ENCODE results near the gene SLC7A6OS. TPM values are rescaled to one million over a fixed set of nuclear protein-coding genes. Genes with fewer than 3 reads are reported as not detected.

The SLC7A6OS gene
- total and polyA plus RNA-seq, 10 of the 15 experiments (the other 5 are each of a cell fraction or from before 2014, with no cell fraction given), result 2.9 to 27.4 (median 16.9) TPM

DNA sequence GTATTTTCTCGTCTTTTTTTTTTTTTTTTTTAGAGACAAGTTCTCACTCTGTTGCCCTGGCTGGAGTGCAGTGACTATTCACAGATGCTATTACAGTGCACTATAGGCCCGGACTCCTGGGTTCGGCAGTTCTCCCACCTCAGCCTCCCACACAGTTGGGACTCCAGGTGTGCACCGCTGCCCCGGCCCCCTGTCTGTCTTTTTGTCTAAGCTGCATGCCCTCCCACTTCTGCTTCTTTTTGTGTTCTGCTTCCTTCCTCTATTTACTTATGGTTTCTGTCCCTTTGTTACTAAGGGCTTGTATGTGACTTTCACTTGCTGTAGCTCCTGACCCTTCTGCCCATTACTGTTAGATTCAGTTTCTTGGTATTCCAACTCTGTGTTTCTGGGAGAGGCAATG is 25.9 kb downstream of the SLC7A6OS start (continued):
- TF ChIP-seq EED (IDR thresholded peaks at IDR 0.05; ENCODE audit: low read depth) (peak; percentile 69), RCOR1 (conservative IDR thresholded peaks at IDR 0.05; ENCODE audit: low read depth, low read length) (no peak), ZBED1 (IDR thresholded peaks at IDR 0.05; ENCODE audit: borderline replicate concordance) (peak; percentile 20; the same call in 1 of the 2 replicates), IRF4 (IDR thresholded peaks at IDR 0.05; ENCODE audit: low read depth, low read length) (peak; percentile 16; the same call in 1 of the 2 replicates), RFX5 (IDR thresholded peaks at IDR 0.05; ENCODE audit: low read depth, low read length) (no peak), NR2F1 (conservative IDR thresholded peaks at IDR 0.05) (0 out of 2 replicates have a peak, but pooled peaks have one; percentile 18), SMARCA5 (IDR thresholded peaks at IDR 0.05) (peak; percentile 49; the same call in 1 of the 2 replicates), POLR2A (IDR thresholded peaks at IDR 0.05; ENCODE audit: low read depth, low read length) (0 out of 2 replicates have a peak, but pooled peaks have one; percentile 15), TAF1 (IDR thresholded peaks at IDR 0.05; ENCODE audit: borderline replicate concordance, low read depth, low read length) (no peak), ZNF622 (IDR thresholded peaks at IDR 0.05) (no peak), JUNB (IDR thresholded peaks at IDR 0.05) (no peak; the same call in 1 of the 2 replicates), TBL1XR1 (IDR thresholded peaks at IDR 0.05; ENCODE audit: low read depth, low read length) (peak; percentile 75), BRCA1 (IDR thresholded peaks at IDR 0.05; ENCODE audit: low read depth, low read length) (no peak), EP300 (IDR thresholded peaks at IDR 0.05; ENCODE audit: borderline replicate concordance in 1 of 2, control insufficient read depth in 1 of 2, low read depth in 2 of 2, low read length in 2 of 2) (peak in 1 of 2 experiments; percentile 44; a peak in 1 of 4 replicates), SREBF1 (IDR thresholded peaks at IDR 0.05; ENCODE audit: low read length) (no peak), CBX5 (IDR thresholded peaks at IDR 0.05; ENCODE audit: low read depth) (peak; percentile 87; the same call in 1 of the 2 replicates), KDM1A (IDR thresholded peaks at IDR 0.05; ENCODE audit: borderline replicate concordance) (no peak)
- TF ChIP-seq, protein P1, sequence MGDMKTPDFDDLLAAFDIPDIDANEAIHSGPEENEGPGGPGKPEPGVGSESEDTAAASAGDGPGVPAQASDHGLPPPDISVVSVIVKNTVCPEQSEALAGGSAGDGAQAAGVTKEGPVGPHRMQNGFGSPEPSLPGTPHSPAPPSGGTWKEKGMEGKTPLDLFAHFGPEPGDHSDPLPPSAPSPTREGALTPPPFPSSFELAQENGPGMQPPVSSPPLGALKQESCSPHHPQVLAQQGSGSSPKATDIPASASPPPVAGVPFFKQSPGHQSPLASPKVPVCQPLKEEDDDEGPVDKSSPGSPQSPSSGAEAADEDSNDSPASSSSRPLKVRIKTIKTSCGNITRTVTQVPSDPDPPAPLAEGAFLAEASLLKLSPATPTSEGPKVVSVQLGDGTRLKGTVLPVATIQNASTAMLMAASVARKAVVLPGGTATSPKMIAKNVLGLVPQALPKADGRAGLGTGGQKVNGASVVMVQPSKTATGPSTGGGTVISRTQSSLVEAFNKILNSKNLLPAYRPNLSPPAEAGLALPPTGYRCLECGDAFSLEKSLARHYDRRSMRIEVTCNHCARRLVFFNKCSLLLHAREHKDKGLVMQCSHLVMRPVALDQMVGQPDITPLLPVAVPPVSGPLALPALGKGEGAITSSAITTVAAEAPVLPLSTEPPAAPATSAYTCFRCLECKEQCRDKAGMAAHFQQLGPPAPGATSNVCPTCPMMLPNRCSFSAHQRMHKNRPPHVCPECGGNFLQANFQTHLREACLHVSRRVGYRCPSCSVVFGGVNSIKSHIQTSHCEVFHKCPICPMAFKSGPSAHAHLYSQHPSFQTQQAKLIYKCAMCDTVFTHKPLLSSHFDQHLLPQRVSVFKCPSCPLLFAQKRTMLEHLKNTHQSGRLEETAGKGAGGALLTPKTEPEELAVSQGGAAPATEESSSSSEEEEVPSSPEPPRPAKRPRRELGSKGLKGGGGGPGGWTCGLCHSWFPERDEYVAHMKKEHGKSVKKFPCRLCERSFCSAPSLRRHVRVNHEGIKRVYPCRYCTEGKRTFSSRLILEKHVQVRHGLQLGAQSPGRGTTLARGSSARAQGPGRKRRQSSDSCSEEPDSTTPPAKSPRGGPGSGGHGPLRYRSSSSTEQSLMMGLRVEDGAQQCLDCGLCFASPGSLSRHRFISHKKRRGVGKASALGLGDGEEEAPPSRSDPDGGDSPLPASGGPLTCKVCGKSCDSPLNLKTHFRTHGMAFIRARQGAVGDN (IDR thresholded peaks at IDR 0.05), result peak; percentile 30; the same call in 1 of the 2 replicates
- TF ChIP-seq, protein P2, sequence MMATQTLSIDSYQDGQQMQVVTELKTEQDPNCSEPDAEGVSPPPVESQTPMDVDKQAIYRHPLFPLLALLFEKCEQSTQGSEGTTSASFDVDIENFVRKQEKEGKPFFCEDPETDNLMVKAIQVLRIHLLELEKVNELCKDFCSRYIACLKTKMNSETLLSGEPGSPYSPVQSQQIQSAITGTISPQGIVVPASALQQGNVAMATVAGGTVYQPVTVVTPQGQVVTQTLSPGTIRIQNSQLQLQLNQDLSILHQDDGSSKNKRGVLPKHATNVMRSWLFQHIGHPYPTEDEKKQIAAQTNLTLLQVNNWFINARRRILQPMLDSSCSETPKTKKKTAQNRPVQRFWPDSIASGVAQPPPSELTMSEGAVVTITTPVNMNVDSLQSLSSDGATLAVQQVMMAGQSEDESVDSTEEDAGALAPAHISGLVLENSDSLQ (IDR thresholded peaks at IDR 0.05), result peak; percentile 86
- TF ChIP-seq, protein P3, sequence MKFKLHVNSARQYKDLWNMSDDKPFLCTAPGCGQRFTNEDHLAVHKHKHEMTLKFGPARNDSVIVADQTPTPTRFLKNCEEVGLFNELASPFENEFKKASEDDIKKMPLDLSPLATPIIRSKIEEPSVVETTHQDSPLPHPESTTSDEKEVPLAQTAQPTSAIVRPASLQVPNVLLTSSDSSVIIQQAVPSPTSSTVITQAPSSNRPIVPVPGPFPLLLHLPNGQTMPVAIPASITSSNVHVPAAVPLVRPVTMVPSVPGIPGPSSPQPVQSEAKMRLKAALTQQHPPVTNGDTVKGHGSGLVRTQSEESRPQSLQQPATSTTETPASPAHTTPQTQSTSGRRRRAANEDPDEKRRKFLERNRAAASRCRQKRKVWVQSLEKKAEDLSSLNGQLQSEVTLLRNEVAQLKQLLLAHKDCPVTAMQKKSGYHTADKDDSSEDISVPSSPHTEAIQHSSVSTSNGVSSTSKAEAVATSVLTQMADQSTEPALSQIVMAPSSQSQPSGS (IDR thresholded peaks at IDR 0.05; ENCODE audit: low read length), result no peak; the same call in 1 of the 2 replicates
- TF ChIP-seq, protein P4, sequence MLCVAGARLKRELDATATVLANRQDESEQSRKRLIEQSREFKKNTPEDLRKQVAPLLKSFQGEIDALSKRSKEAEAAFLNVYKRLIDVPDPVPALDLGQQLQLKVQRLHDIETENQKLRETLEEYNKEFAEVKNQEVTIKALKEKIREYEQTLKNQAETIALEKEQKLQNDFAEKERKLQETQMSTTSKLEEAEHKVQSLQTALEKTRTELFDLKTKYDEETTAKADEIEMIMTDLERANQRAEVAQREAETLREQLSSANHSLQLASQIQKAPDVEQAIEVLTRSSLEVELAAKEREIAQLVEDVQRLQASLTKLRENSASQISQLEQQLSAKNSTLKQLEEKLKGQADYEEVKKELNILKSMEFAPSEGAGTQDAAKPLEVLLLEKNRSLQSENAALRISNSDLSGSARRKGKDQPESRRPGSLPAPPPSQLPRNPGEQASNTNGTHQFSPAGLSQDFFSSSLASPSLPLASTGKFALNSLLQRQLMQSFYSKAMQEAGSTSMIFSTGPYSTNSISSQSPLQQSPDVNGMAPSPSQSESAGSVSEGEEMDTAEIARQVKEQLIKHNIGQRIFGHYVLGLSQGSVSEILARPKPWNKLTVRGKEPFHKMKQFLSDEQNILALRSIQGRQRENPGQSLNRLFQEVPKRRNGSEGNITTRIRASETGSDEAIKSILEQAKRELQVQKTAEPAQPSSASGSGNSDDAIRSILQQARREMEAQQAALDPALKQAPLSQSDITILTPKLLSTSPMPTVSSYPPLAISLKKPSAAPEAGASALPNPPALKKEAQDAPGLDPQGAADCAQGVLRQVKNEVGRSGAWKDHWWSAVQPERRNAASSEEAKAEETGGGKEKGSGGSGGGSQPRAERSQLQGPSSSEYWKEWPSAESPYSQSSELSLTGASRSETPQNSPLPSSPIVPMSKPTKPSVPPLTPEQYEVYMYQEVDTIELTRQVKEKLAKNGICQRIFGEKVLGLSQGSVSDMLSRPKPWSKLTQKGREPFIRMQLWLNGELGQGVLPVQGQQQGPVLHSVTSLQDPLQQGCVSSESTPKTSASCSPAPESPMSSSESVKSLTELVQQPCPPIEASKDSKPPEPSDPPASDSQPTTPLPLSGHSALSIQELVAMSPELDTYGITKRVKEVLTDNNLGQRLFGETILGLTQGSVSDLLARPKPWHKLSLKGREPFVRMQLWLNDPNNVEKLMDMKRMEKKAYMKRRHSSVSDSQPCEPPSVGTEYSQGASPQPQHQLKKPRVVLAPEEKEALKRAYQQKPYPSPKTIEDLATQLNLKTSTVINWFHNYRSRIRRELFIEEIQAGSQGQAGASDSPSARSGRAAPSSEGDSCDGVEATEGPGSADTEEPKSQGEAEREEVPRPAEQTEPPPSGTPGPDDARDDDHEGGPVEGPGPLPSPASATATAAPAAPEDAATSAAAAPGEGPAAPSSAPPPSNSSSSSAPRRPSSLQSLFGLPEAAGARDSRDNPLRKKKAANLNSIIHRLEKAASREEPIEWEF (IDR thresholded peaks at IDR 0.05; ENCODE audit: insufficient replicate concordance, low read depth, low read length), result no peak
